Posterior cingulate gyrus (tissue), 11 donors: ENCODE data around the gene KLK11.

Source experiments
- DNase-seq, 10 donors: peaks; one replicate each; pipeline versions ENCODE4 v3.0.0 to v3.0.0-alpha.2; 2020 to 2021; ENCODE audit warnings: mixed read lengths in 3 of 10
- intact Hi-C: fragments of 100-400 bp; cut with DNase I; formaldehyde crosslinking; loops from one replicate; pipeline ENCODE4 v1.15.1; 2023

The KLK11 gene

DNA sequence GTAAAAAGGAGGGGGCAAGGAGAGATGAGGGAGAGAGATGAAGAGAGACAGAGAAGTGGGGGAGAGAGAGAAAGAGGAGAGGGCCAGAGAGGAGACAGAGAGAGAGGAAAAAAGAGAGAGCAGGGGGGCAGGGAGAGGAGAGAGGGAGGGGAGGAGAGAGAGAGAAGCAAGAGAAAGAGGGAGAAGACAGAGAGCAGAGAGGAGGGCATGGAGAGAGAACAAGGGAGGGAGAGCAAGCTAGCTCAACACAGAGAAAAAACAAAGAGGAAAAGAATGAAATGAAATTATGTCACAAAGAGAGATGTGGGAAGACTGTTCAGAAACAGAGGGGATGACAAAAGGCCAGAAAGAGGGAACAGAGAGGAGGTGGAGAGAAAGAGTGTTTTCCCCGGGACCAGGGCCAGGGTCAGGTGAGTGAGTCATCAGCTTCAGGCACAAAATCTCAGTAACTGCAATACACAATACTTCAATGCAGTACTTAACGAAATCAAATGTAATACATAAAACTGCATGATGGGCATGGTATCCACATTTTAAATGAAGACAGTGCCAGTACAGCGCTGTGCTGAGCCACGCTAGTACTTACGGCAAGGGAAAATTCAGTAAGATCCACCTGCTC lies 47.5 kb downstream of the KLK11 start:
- intact Hi-C loops = no loop called here
- no peak for DNase-seq

DNA sequence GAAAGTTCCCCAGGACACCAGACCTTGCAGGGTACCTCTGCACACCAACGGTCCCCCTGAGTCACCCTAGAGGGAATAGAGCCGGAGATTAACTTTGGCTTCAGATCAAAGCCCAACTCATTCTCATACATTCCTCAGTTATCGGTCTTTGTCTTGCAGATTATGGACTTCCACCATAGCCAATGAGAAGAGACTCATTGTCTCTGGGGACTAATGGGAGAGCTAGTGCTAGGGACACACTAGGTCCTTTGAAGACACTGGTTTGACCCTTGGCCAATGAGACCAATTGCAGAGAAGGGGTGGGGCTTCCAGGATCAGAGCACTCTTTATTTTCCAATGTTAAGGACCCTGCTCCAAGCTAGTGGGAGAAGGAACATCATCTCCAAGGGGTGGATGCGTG lies 48.8 kb downstream of the KLK11 start:
- no peak for DNase-seq
- intact Hi-C loops = no loop called here

DNA sequence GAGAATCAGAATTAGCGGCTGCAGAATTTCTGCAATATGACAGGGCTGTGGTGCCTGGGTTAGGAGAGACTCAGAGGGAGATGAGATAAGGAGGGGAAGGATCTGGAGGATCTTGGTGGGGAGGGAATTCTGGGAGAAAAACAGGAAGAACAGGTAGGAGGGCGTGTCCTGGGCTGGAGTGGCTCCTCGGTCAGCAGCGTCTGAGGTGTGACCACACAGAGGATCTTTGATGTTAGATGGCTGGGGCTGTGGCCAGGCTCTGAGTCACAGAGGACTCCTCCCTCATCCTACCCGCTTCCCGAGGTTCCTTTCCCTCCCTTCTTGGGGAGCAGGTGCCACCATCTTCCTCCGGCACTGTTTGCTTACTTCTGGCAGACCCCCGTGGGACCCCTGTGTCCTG lies 50.6 kb downstream of the KLK11 start:
- DNase-seq = no peak

DNA sequence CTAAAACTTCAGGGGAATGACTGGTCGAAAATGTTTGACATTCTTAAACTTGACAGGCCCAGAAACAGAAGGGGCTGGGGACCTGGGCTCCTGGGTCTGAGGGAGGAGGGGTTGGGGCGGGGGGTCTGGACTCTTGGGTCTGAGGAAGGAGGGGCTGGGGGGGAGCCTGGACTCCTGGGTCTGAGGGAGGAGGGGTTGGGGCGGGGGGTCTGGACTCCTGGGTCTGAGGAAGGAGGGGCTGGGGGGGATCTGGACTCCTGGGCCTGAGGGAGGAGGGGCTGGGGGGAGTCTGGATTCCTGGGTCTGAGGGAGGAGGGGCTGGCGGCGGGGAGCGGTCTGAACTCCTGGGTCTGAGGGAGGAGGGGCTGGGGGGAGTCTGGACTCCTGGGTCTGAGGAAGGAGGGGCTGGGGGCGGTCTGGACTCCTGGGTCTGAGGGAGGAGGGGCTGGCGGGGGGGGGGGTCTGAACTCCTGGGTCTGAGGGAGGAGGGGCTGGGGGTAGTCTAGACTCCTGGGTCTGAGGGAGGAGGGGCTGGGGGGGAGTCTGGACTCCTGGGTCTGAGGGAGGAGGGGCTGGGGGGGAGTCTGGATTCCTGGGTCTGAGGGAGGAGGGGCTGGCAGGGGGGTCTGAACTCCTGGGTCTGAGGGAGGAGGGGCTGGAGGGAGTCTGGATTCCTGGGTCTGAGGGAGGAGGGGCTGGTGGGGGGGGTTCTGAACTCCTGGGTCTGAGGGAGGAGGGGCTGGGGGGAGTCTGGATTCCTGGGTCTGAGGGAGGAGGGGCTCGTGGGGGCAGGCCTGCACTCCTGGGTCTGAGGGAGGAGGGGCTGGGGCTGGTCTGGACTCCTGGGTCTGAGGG lies 51.5 kb downstream of the KLK11 start:
- intact Hi-C loops = no loop called here

More for the DNA sequence above, 50.6 kb downstream of the KLK11 start:
- intact Hi-C loops = no loop called here

DNA sequence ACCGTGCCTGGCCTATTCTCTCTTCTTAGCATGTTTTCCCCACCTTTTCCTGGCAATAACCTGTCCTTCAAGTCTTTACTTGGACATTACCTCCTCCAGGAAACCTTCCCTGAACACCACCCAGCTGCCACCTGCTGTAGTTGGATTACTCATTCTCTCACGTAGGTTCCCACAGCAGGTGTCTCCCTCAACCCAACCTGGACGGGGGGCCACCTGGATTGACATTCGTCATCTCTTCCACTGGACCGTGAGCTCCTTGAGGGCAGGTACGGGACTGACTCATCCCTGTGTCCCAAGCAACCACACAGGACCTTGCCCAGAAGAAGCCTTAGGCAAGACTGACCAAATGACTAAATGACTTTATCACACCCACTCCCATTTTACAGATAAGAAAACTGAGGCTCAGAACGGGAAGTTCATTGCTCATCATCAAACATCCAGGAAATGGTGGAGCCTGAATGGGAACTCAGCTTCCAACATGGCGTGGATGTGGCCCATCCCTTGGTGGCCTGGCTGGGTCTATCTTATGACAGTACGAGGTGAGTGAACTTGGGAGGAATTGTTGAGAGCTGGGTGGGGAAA lies 53.5 kb downstream of the KLK11 start:
- DNase-seq = no peak
- intact Hi-C loops = no loop called here

More for the DNA sequence above, 51.5 kb downstream of the KLK11 start:
- DNase-seq = no peak
